Activated CD8-positive, alpha-beta memory T cell treated with anti-CD3 and anti-CD28 coated beads for 36 hours (primary cell): ENCODE data around the gene TNFSF13B. TPM values are rescaled to one million over a fixed set of nuclear protein-coding genes. Genes with fewer than 3 reads are reported as not detected.
"Not testable (repeated sequence)": the region's sequence is repeated elsewhere in the genome, so short reads cannot be mapped to it uniquely, and the experiment has no call there.

Experiments
- CTCF ChIA-PET: fragments of 350-600 bp; sonication (Branson Sonifier 250); formaldehyde crosslinking; loops from one replicate; lab custom pipeline; 2021; ENCODE audit warnings: antibody characterized with exemption; lab: Charles Lee
- POLR2A ChIA-PET: fragments of 350-600 bp; sonication (Branson Sonifier 250); formaldehyde crosslinking; loops from one replicate; lab custom pipeline; 2021; ENCODE audit warnings: antibody characterized with exemption; lab: Charles Lee
- total RNA-seq, 2 experiments: library from RNA; stranded (reverse); gene quantifications; one replicate each; pipeline ENCODE4 v1.2.3, GENCODE V29; 2021

The TNFSF13B gene
- total RNA-seq, 2 experiments from 2014 or later: 0.53 to 0.71 TPM

- CTCF ChIA-PET: no interaction called here
- POLR2A ChIA-PET: no interaction called here
Observed at GRCh38 chr13:108276060-108276459, 6.5 kb downstream of the TNFSF13B start.

GRCh38 chr13:108278466-108278865, 8.9 kb downstream of the TNFSF13B start:
- POLR2A ChIA-PET: no interaction called here
- CTCF ChIA-PET: no interaction called here

GRCh38 chr13:108281901-108282300, 12.4 kb downstream of the TNFSF13B start:
- ChIA-PET CTCF (no interaction called here), POLR2A (no interaction called here)

- CTCF ChIA-PET: no interaction called here
- POLR2A ChIA-PET: no interaction called here
Observed at GRCh38 chr13:108283110-108283509, 13.6 kb downstream of the TNFSF13B start.

- ChIA-PET CTCF (no interaction called here), POLR2A (no interaction called here)
Observed at GRCh38 chr13:108288741-108289140, 19.2 kb downstream of the TNFSF13B start.

- CTCF ChIA-PET: no interaction called here
- POLR2A ChIA-PET: no interaction called here
Observed at GRCh38 chr13:108289819-108290218, 20.3 kb downstream of the TNFSF13B start.

GRCh38 chr13:108297114-108297513, 27.6 kb downstream of the TNFSF13B start:
- ChIA-PET CTCF (no interaction called here), POLR2A (no interaction called here)

GRCh38 chr13:108302279-108302678, 32.8 kb downstream of the TNFSF13B start:
- POLR2A ChIA-PET: no interaction called here
- CTCF ChIA-PET: no interaction called here

GRCh38 chr13:108304170-108305016, 34.9 kb downstream of the TNFSF13B start:
- ChIA-PET POLR2A (no interaction called here), CTCF (no interaction called here)

- ChIA-PET POLR2A (no interaction called here), CTCF (no interaction called here)
Observed at GRCh38 chr13:108305655-108306054, 36.1 kb downstream of the TNFSF13B start.

- POLR2A ChIA-PET: no interaction called here
- CTCF ChIA-PET: no interaction called here
Observed at GRCh38 chr13:108306860-108307259, 37.3 kb downstream of the TNFSF13B start.

GRCh38 chr13:108311596-108311995, 42.1 kb downstream of the TNFSF13B start:
- POLR2A ChIA-PET, CTCF ChIA-PET: not testable (repeated sequence)

GRCh38 chr13:108313382-108313781, 43.9 kb downstream of the TNFSF13B start:
- ChIA-PET CTCF (no interaction called here), POLR2A (no interaction called here)

- ChIA-PET CTCF (no interaction called here), POLR2A (no interaction called here)
Observed at GRCh38 chr13:108315273-108315672, 45.8 kb downstream of the TNFSF13B start.

GRCh38 chr13:108315991-108316390, 46.5 kb downstream of the TNFSF13B start:
- POLR2A ChIA-PET: no interaction called here
- CTCF ChIA-PET: no interaction called here

- CTCF ChIA-PET: no interaction called here
- POLR2A ChIA-PET: no interaction called here
Observed at GRCh38 chr13:108316413-108316812, 46.9 kb downstream of the TNFSF13B start.

- ChIA-PET POLR2A (no interaction called here), CTCF (no interaction called here)
Observed at GRCh38 chr13:108322206-108322824, 52.8 kb downstream of the TNFSF13B start.

- ChIA-PET CTCF (no interaction called here), POLR2A (no interaction called here)
Observed at GRCh38 chr13:108323031-108323430, 53.5 kb downstream of the TNFSF13B start.

GRCh38 chr13:108325863-108326262, 56.3 kb downstream of the TNFSF13B start:
- POLR2A ChIA-PET: interaction anchor here (0.6 kb wide), 1 partner anchor 551 kb away, joined by 5 read pairs; no protein-coding TSS in a partner anchor
- CTCF ChIA-PET: no interaction called here

- ChIA-PET POLR2A (interaction anchor here (0.6 kb wide), 1 partner anchor 550 kb away, joined by 5 read pairs; no protein-coding TSS in a partner anchor), CTCF (no interaction called here)
Observed at GRCh38 chr13:108326309-108326708, 56.8 kb downstream of the TNFSF13B start.

- POLR2A ChIA-PET: no interaction called here
- CTCF ChIA-PET: interaction anchor here (1.0 kb wide), 1 partner anchor 9 kb away, joined by 3 read pairs; no protein-coding TSS in a partner anchor
Observed at GRCh38 chr13:108328848-108329247, 59.3 kb downstream of the TNFSF13B start.
